Measurements from ENCODE around the gene SPHK2.
A peak's percentile ranks its signal among the peaks of the same experiment; 100 is the strongest.

Gene SPHK2

DNA sequence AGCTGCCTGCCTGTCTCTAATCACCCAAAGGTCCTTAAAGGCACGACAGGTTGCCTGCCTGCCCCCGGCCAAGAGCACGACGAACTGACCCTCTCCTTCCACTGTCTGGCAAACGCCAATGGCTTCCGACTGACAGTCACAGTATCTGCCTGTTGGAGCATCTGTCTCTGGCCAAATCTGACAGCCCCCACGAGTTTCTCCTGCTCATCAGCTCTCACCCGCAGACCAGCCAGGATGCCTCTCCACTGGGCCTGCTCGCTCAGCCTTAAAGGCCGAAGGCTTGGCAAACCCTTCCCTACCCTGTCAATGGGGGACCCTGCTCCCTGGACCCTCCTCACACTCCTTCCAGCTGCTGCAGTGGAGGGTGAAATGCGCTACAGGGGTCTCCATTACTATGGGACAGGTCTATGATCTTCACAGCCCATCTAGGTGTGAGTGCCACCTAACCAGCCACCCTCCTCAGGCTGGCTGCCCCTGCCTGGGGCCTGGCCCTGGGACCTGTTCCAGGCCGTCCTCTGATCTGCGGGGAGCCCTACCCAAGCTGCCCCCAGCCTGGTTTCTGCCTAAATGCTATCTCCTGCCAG, 5.4 kb upstream of the SPHK2 start:
- peaks cover 24% of the 10 kb centered on the region for H3K4me1 Mint-ChIP-seq
- H3K27ac Mint-ChIP-seq: peak overlapping the region in 2 of 3 experiments; percentile 53 to 61
- peaks cover 21% of the 10 kb centered on the region for H3K36me3 Mint-ChIP-seq (ENCODE audit: low read depth)
- H3K9me3 Mint-ChIP-seq: no peaks in the 10 kb centered on the region
- TF ChIP-seq, protein P1, sequence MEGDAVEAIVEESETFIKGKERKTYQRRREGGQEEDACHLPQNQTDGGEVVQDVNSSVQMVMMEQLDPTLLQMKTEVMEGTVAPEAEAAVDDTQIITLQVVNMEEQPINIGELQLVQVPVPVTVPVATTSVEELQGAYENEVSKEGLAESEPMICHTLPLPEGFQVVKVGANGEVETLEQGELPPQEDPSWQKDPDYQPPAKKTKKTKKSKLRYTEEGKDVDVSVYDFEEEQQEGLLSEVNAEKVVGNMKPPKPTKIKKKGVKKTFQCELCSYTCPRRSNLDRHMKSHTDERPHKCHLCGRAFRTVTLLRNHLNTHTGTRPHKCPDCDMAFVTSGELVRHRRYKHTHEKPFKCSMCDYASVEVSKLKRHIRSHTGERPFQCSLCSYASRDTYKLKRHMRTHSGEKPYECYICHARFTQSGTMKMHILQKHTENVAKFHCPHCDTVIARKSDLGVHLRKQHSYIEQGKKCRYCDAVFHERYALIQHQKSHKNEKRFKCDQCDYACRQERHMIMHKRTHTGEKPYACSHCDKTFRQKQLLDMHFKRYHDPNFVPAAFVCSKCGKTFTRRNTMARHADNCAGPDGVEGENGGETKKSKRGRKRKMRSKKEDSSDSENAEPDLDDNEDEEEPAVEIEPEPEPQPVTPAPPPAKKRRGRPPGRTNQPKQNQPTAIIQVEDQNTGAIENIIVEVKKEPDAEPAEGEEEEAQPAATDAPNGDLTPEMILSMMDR (IDR thresholded peaks at IDR 0.05; ENCODE audit: unreplicated experiment in 3 of 3): no peak
- H3K4me3 Mint-ChIP-seq: peak overlapping the region in 2 of 3 experiments; percentile 38
- H3K27me3 Mint-ChIP-seq (ENCODE audit: low read depth): peaks cover 3% of the 10 kb centered on the region

- TF ChIP-seq, protein P1 (IDR thresholded peaks at IDR 0.05; ENCODE audit: unreplicated experiment in 3 of 3): no peak
- H3K9me3 Mint-ChIP-seq: no peaks in the 10 kb centered on the region
- H3K4me3 Mint-ChIP-seq: peak within 1 kb of the TSS; percentile 53 to 99 (median 59)
- peaks cover 21% of the 10 kb centered on the region for H3K36me3 Mint-ChIP-seq (ENCODE audit: low read depth)
- H3K27ac Mint-ChIP-seq: peak within 1 kb of the TSS in 2 of 3 experiments; percentile 53 to 61
- peaks cover 28% of the 10 kb centered on the region for H3K4me1 Mint-ChIP-seq
- peaks cover 3% of the 10 kb centered on the region for H3K27me3 Mint-ChIP-seq (ENCODE audit: low read depth)
Measured at GRCh38 chr19:48614436-48615230, 4.7 kb upstream of the SPHK2 start, which contains the start of gene FAM83E. Gene FAM83E (minus strand): TSS chr19:48615076. CDS start chr19:48613372, 1,704 bp downstream.

GRCh38 chr19:48615231-48616040, 3.9 kb upstream of the SPHK2 start:
- Mint-ChIP-seq H3K27me3 (ENCODE audit: low read depth) (peaks cover 3% of the 10 kb centered on the region), H3K27ac (peak overlapping the region in 1 of 3 experiments; percentile 50), H3K36me3 (ENCODE audit: low read depth) (peaks cover 21% of the 10 kb centered on the region), H3K4me1 (peaks cover 30% of the 10 kb centered on the region), H3K9me3 (no peaks in the 10 kb centered on the region), H3K4me3 (peak overlapping the region; percentile 53 to 99 (median 59))
- TF ChIP-seq, protein P1 (IDR thresholded peaks at IDR 0.05; ENCODE audit: unreplicated experiment in 3 of 3): no peak

DNA sequence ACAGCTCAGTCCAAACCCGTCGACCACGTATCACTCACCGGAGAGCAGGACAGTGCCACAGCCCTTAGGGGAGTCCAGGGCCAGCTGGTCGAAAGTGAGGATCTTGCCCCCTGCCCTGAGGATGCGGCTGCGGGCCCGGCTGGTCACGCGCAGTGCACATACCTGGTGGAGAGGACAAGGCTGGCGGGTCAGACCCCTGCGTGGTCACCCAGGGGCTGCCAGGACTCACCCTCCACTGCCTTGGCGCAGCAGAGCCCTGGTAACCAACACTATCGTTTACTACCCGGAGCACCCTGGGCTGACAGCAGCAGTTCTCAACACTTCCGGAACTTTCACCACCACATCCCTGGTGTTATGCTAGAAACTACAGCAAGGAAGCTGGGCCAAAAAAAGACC, 3.3 kb upstream of the SPHK2 start:
- Mint-ChIP-seq H3K4me3 (peak overlapping the region; percentile 97 to 99 (median 99)), H3K4me1 (peaks cover 30% of the 10 kb centered on the region), H3K27me3 (ENCODE audit: low read depth) (peaks cover 3% of the 10 kb centered on the region), H3K9me3 (no peaks in the 10 kb centered on the region), H3K36me3 (ENCODE audit: low read depth) (peaks cover 21% of the 10 kb centered on the region), H3K27ac (no peak overlapping the region)
- TF ChIP-seq, protein P1 (IDR thresholded peaks at IDR 0.05; ENCODE audit: unreplicated experiment in 3 of 3): no peak

- Mint-ChIP-seq H3K9me3 (no peaks in the 10 kb centered on the region), H3K4me1 (peaks cover 33% of the 10 kb centered on the region), H3K27me3 (ENCODE audit: low read depth) (peaks cover 3% of the 10 kb centered on the region), H3K4me3 (peak overlapping the region; percentile 97 to 99 (median 99)), H3K27ac (peak overlapping the region in 1 of 3 experiments; percentile 42), H3K36me3 (ENCODE audit: low read depth) (peaks cover 21% of the 10 kb centered on the region)
- TF ChIP-seq, protein P1 (IDR thresholded peaks at IDR 0.05; ENCODE audit: unreplicated experiment in 3 of 3): no peak
Measured at GRCh38 chr19:48616491-48617056, 2.7 kb upstream of the SPHK2 start.
